ENCODE measurements around the gene ANP32A.

Gene ANP32A

DNA sequence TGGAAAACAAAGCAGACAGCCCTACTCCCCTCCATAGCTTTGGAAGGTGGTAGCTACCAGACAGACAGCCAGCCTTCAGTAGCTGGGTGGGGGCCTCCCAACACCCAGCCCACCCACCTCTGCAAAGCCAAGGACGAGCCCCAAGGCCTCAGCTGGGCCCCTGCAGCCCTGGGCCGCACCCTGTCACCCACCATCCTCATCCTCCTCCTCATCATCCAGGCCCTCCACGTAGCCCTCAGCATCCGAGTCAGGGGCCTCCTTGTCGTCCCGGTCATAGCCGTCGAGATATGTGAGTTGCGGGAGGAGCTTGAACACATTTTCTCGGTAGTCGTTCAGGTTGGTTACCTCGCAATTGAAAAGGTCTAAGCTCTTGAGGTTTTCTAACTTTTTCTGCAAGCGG, 36.5 kb downstream of the ANP32A start:
- in situ Hi-C loops (cut with MboI; ENCODE audit: low sequenced_read_pairs) = no loop called here

- in situ Hi-C loops (cut with MboI; ENCODE audit: low sequenced_read_pairs) = no loop called here
Observed at GRCh38 chr15:68783226-68784058, 37.3 kb downstream of the ANP32A start.

- in situ Hi-C loops (cut with MboI; ENCODE audit: low sequenced_read_pairs) = no loop called here
Observed at GRCh38 chr15:68782589-68783161, 38.0 kb downstream of the ANP32A start.

DNA sequence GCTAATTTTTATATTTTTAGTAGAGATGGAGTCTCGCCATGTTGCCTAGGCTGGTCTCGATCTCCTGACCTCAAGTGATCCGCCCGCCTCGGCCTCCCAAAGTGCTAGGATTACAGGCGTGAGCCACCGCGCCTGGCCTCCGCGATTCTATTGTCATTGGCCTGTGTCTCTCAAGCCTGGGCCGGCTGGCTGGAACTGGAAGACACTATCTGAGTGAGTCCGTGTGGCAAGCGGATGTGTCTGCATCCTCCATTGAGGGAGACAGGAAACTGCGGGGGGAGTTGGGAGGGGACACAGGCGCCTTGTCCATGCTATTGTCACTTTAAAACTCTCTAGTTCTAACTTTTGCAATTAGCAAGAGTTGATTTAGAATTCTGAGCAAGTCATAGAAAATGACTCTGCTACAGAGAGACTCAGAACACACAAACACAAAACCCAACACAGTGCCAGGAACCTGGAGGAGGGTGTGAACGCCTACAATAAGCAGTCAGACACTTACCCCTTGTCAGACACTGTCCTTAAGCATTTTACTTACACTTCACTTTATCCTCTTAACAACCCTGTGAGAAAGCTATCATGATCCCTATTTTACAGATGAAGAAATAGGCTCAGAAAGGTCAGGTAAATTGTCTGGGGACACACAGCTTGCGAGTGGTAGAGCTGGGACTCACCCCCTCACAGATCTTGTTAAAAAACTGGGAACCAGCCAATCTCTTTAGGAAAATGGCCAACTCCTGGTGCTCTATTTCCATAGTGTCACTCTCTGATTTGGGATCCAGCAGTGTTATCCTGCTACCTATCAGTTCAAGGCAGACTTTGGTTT, 38.7 kb downstream of the ANP32A start:
- in situ Hi-C loops (cut with MboI; ENCODE audit: low sequenced_read_pairs) = no loop called here

DNA sequence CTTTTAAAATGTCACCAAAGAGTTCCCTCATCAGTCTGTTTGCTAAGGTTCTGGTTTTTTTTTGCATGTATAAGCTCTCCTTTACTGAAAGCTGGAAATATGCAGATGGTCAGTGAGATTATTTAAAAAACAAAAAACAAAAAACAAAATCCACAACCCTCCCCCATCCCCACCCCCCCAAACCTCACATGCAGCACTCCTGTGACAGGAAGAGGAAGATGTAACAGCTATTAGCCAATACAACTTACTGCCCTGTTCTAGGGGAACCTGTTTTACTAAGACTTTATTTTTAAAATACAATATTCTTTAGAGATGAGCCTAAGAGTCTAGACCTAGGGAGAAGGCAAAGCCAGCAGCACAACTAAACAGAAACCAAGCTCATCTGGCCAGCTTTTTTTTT, 39.5 kb downstream of the ANP32A start:
- in situ Hi-C loops (cut with MboI; ENCODE audit: low sequenced_read_pairs) = no loop called here

DNA sequence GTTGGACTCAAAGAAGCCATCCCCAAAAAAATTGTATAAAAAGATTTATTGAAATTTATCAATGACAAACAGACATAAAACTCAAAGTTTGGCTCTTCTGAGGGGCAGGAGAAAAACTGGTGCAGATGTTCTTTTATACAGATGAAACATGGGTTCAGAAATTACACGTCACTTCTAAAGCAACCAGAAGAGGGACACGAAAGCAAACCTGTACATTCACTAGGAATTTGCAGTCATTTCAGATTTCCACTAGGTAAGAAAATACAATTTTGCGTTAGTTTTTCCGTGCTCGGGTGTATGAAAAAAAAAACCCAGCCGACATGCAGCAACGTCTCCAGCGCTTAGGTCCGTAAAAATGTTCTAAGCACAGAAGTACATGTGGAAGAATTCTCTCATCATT, 41.8 kb downstream of the ANP32A start:
- in situ Hi-C loops (cut with MboI; ENCODE audit: low sequenced_read_pairs) = no loop called here

DNA sequence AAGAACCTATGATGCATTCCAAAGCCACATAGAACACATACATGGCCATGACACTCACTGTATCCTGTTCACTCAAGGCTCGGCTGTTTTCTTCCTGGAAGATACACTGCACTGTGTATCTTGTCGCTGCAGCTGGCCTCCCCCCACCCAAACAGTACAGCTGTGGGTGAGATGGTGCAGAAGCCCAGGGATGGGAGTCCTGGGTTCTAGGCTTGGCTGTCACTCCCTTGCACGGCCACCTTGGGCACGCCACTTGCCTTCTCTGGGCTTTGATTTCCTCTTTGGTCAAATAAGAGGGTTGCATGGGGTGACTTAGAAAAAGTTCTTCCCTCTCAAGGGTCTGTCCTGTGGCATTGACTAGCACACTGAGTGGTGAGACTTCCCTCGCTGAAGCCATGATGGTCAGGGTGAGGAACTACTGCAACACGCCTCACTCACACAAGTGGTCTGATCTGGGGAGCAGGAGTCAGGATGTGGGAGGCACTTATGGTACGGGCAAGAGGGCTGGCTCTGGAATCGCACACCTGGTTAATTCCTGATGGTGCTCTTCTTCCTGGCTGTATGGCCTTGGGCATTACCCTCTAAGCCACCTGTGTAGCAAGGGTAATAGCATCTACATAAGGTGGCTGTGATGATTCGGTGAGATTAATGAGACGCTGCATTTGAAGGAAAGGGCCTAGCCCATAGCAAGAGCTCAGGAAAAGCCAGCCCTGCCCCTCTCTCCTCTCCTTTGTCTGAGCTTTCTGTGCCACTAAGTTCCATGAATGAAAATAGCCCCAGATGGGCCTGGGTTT, 44.0 kb downstream of the ANP32A start:
- in situ Hi-C loops (cut with MboI; ENCODE audit: low sequenced_read_pairs) = no loop called here

- in situ Hi-C loops (cut with MboI; ENCODE audit: low sequenced_read_pairs) = no loop called here
Observed at GRCh38 chr15:68775671-68776476, 44.8 kb downstream of the ANP32A start.

- in situ Hi-C loops (cut with MboI; ENCODE audit: low sequenced_read_pairs) = no loop called here
Observed at GRCh38 chr15:68775236-68775577, 45.5 kb downstream of the ANP32A start.

- in situ Hi-C loops (cut with MboI; ENCODE audit: low sequenced_read_pairs) = no loop called here
Observed at GRCh38 chr15:68774521-68775235, 46.0 kb downstream of the ANP32A start.

DNA sequence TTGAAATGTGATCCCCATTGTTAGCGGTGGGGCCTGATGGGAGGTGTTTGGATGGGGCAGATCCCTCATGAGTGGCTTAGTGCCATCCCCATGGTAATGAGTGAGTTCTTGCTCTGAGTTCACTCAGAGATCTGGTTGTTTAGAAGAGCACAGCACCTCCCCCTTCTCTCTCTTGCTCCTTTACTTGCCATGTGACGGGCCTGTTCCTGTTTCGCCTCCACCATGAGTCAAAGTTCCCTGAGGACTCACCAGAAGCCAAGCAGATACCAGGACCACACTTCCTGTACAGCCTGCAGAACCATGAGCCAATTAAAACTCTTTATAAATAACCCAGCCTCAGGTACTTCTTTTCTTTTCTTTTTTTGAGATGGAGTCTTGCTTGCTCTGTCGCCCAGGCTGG, 46.6 kb downstream of the ANP32A start:
- in situ Hi-C loops (cut with MboI; ENCODE audit: low sequenced_read_pairs) = no loop called here

DNA sequence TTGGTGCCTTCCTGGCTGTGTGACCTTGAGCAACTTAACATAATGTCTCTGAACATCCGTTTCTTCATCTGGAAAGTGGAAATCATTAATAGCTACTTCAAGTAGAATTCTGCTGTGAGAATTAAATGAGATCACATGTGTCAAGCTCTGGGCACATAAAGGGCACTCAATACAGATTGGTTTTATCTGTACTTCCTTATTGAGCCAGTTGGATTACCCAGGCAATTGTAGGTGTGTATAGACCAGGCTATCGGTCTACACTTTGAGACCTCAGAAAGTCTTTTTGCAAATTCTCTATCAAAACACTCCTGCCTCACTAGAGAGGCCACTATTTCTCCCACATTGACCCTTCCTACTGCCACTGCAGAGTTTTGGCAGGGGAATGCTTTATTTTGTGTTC, 47.7 kb downstream of the ANP32A start:
- in situ Hi-C loops (cut with MboI; ENCODE audit: low sequenced_read_pairs) = no loop called here

GRCh38 chr15:68770216-68770615, 50.5 kb downstream of the ANP32A start:
- in situ Hi-C loops (cut with MboI; ENCODE audit: low sequenced_read_pairs) = no loop called here

DNA sequence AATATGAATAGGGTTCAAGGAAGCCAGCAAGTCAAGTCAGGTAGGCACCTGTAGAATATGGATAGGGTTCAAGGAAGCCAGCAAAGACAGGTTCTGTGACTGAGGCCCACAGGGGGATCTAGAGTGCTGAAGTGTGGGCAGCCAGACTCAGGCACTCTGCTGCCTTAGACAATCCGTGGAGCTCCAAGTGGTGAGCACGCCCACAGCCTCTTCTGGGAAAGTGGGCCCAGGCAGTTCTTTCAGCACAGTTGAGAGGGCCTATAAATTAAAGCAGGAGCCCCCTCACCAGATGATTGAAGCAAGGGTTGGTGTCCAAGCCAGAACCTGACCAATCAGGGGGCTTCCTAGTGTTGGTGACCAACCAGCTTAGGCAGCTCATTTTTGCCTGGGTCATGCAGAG, 51.0 kb downstream of the ANP32A start:
- in situ Hi-C loops (cut with MboI; ENCODE audit: low sequenced_read_pairs) = no loop called here

DNA sequence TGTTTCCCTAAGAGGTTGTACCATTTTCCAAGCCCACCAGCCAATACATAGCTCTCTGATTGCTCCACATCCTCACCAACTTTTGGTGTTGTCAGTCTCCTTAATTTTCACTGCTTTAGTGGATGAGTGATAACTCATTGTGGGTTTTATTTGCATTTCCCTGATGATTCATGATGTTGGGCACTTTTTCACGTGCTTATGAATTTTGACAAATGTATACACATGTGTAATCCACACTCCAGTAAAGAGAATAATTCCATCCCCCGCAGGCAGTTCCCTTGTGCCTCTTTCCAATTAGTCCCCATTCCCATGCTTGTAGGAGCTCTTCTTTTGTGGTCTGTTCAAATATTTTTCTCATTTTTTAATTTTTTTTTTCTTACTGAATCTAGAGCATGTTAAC, 52.4 kb downstream of the ANP32A start:
- in situ Hi-C loops (cut with MboI; ENCODE audit: low sequenced_read_pairs) = no loop called here

GRCh38 chr15:68767833-68768232, 52.9 kb downstream of the ANP32A start:
- in situ Hi-C loops (cut with MboI; ENCODE audit: low sequenced_read_pairs) = no loop called here

DNA sequence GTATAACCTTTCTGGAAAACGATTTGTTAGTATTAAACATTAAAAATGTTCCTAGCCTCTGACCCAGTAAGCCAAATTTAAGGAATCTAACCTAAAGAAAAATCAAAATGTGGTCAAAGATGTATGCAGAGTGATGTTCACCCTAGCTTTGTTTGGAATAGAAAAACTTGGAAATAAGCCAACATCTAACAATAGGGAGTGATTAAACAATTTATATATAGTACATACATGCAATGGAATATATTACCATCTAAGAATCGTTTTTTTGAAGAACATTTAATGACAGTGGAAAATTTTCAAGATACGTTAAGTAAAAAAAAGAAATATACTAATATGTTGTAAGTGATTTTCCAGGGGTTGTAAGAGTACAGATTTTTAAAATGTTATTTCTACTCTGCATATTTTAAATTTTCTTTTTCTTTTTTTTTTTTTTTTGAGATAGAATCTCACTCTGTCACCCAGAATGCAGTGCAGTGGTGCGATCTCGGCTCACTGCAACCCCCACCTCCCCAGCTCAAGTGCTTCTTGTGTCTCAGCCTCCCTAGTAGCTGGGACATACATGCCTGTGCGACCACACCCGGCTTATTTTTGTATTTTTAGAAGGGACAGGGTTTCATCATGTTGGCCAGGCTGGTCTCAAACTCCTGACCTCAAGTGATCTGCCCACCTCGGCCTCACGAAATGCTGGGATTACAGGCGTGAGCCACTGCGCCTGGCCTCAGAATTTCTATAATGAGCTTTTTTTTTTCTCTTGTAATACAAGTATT, 54.9 kb downstream of the ANP32A start:
- in situ Hi-C loops (cut with MboI; ENCODE audit: low sequenced_read_pairs) = no loop called here

DNA sequence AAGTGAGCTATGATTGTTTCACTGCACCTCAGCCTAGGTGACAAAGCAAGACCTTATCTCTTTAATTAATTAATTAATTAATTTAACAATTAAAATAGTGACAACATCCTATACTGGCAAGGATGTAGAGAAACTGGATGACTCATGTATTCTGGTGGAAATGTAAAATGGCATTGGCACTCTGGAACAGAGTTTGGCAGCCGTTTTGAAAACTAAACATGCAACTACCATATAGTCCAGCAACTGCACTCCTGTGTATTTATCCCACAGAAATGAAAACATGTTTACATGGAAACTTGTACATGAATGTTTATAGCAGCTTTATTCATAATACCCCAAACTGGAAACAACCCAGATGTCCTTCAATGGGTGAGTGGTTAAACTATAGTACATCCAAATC, 56.6 kb downstream of the ANP32A start:
- in situ Hi-C loops (cut with MboI; ENCODE audit: low sequenced_read_pairs) = no loop called here

DNA sequence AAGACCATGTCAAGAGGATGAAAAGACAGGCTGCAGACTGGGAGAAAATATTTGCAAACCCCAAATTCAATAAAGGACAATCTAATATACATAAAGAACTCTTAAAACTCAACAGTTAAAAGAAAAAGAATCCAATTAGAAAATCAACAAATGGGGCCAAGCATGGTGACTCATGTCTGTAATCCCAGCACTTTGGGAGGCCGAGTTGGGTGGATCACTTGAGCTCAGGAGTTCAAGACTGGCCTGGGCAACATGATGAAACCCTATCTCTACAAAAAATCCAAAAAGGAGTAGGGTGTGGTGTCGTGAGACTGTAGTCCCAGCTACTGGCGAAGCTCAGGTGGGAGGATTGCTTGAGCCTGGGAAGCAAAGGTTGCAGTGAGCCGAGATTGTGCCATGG, 57.6 kb downstream of the ANP32A start:
- in situ Hi-C loops (cut with MboI; ENCODE audit: low sequenced_read_pairs) = no loop called here
